HepG2 (cell line): ENCODE data around the gene MEF2A. TPM values are rescaled to one million over a fixed set of nuclear protein-coding genes. Genes with fewer than 3 reads are reported as not detected.
A peak's percentile ranks its signal among the peaks of the same experiment; 100 is the strongest.

ENCODE experiments used
- CBFB ChIP-seq: sonication (generic); formaldehyde crosslinking; IDR thresholded peaks from 2 replicates; pipeline ENCODE4 v1.4.0; 2020; ENCODE audit warnings: missing genetic modification reagents
- EHMT2 ChIP-seq: fragments of 200-600 bp; sonication (generic); IDR thresholded peaks from 2 replicates; pipeline ENCODE4 v1.7.0; 2017; ENCODE audit warnings: antibody characterized with exemption, low read depth, low read length, borderline replicate concordance
- ELK4 ChIP-seq: sonication (generic); formaldehyde crosslinking; IDR thresholded peaks from 2 replicates; pipeline ENCODE4 v1.9.0; 2021; ENCODE audit warnings: missing genetic modification reagents, borderline replicate concordance
- KAT7 ChIP-seq: IDR thresholded peaks from 2 replicates; pipeline ENCODE4 v1.6.1; 2018; ENCODE audit warnings: borderline replicate concordance, missing compliant biosample characterization
- KMT2B ChIP-seq: IDR thresholded peaks from 2 replicates; pipeline ENCODE4 v1.6.1; 2016; ENCODE audit warnings: missing genetic modification reagents, missing compliant biosample characterization
- REPIN1 ChIP-seq: sonication (generic); formaldehyde crosslinking; IDR thresholded peaks from 2 replicates; pipeline ENCODE4 v1.8.0; 2022; ENCODE audit warnings: missing genetic modification reagents, low read depth, mild to moderate bottlenecking, borderline replicate concordance
- TFE3 ChIP-seq: IDR thresholded peaks from 2 replicates; pipeline ENCODE4 v1.6.1; 2016
- ZBTB38 ChIP-seq: sonication (generic); formaldehyde crosslinking; IDR thresholded peaks from 2 replicates; pipeline ENCODE4 v1.5.1; 2020; ENCODE audit warnings: mild to moderate bottlenecking, missing genetic modification reagents
- ZNF124 ChIP-seq: sonication (generic); formaldehyde crosslinking; IDR thresholded peaks from 2 replicates; pipeline ENCODE4 v1.4.0; 2020; ENCODE audit warnings: missing genetic modification reagents
- ZNF24 ChIP-seq: fragments of 450-650 bp; IDR thresholded peaks from 2 replicates; pipeline ENCODE4 v1.6.1; 2017; ENCODE audit warnings: antibody characterized with exemption, mild to moderate bottlenecking
- ZNF547 ChIP-seq: sonication (generic); formaldehyde crosslinking; IDR thresholded peaks from 2 replicates; pipeline ENCODE4 v1.5.1; 2020; ENCODE audit warnings: mild to moderate bottlenecking, missing genetic modification reagents
- ZNF646 ChIP-seq: sonication (generic); formaldehyde crosslinking; IDR thresholded peaks from 2 replicates; pipeline ENCODE4 v1.9.0; 2021; ENCODE audit warnings: mild to moderate bottlenecking, missing genetic modification reagents
- ZNF691 ChIP-seq: sonication (generic); formaldehyde crosslinking; IDR thresholded peaks from 2 replicates; pipeline ENCODE4 v1.4.0; 2020; ENCODE audit warnings: missing genetic modification reagents, low read depth, mild to moderate bottlenecking, borderline replicate concordance
- ZNF710 ChIP-seq: sonication (generic); formaldehyde crosslinking; IDR thresholded peaks from 2 replicates; pipeline ENCODE4 v1.5.0; 2020; ENCODE audit warnings: mild to moderate bottlenecking, missing genetic modification reagents, borderline replicate concordance
- ZNF773 ChIP-seq: sonication (generic); formaldehyde crosslinking; IDR thresholded peaks from 2 replicates; pipeline ENCODE4 v1.4.0; 2020; ENCODE audit warnings: missing genetic modification reagents, borderline replicate concordance
- polyA plus RNA-seq, 8 experiments: library from polyadenylated mRNA; depleted of rRNA in 3 of 8; stranded (reverse) in 7 of 8; unstranded in 1 of 8; fragments of >200 nt; fragmentation: Illumina TruSeq in 4 of 8; extraction: Trizol in 4 of 8; gene quantifications; 2 replicates each; pipeline versions ENCODE4 v1.2.1 to v1.2.3, GENCODE V29; 2011 to 2016; ENCODE audit warnings: low read depth in 4 of 8, missing spikeins in 1 of 8, mixed read lengths in 1 of 8; ENCODE audit not compliant: insufficient read depth in 1 of 8
- total RNA-seq, 5 experiments: library from RNA; depleted of rRNA; stranded (reverse); fragments of >200 nt; fragmentation: Illumina TruSeq; extraction: Trizol; gene quantifications; 2 replicates each; pipeline ENCODE4 v1.2.3, GENCODE V29; 2016; ENCODE audit warnings: low read depth in 1 of 5

Gene MEF2A
- total and polyA plus RNA-seq, 2 of the 13 experiments (the other 11 are each of a cell fraction or from before 2014, with no cell fraction given) = 15.2 to 24.4 TPM

- TF ChIP-seq ZNF547 (CRISPR knock-in tag) (0 out of 2 replicates have a peak, but pooled peaks have one; percentile 44), ZNF24 (no peak), ELK4 (CRISPR knock-in tag) (no peak), CBFB (CRISPR knock-in tag) (0 out of 2 replicates have a peak, but pooled peaks have one; percentile 53), ZNF773 (CRISPR knock-in tag) (no peak), ZBTB38 (no peak), REPIN1 (CRISPR knock-in tag) (no peak), TFE3 (no peak), ZNF124 (no peak), KAT7 (no peak), ZNF646 (CRISPR knock-in tag) (no peak), ZNF710 (no peak), EHMT2 (no peak), KMT2B (CRISPR knock-in tag) (no peak), ZNF691 (CRISPR knock-in tag) (peak; percentile 19; the same call in 1 of the 2 replicates)
These were observed 172.4 kb downstream of the MEF2A start (continued) for GRCh38 chr15:99738021-99738847.
